ENCODE measurements around the gene PHF14. TPM values are rescaled to one million over a fixed set of nuclear protein-coding genes. Genes with fewer than 3 reads are reported as not detected.

The PHF14 gene
- total RNA-seq, 1 donor from 2014 or later, result 39.3 TPM

GRCh38 chr7:11006291-11006690, 32.6 kb downstream of the PHF14 start:
- intact Hi-C loops (cut with micrococcal nuclease), result no loop called here
- Mint-ChIP-seq H3K4me3 (ENCODE audit: low read depth) (no peak overlapping the region), H3K27me3 (ENCODE audit: low read depth) (no peaks in the 10 kb centered on the region), H3K4me1 (ENCODE audit: low read depth) (peaks cover 11% of the 10 kb centered on the region), H3K36me3 (ENCODE audit: low read depth) (peaks cover 41% of the 10 kb centered on the region), H3K9me3 (no peaks in the 10 kb centered on the region), H3K27ac (no peak overlapping the region)
- no peak for DNase-seq (ENCODE audit: low spot score)

GRCh38 chr7:11009631-11010030, 36.0 kb downstream of the PHF14 start:
- Mint-ChIP-seq H3K27ac (no peak overlapping the region), H3K27me3 (ENCODE audit: low read depth) (no peaks in the 10 kb centered on the region), H3K4me1 (ENCODE audit: low read depth) (peaks cover 7% of the 10 kb centered on the region), H3K9me3 (no peaks in the 10 kb centered on the region), H3K36me3 (ENCODE audit: low read depth) (peaks cover 37% of the 10 kb centered on the region), H3K4me3 (ENCODE audit: low read depth) (no peak overlapping the region)
- no peak for DNase-seq (ENCODE audit: low spot score)
- intact Hi-C loops (cut with micrococcal nuclease), result no loop called here

- Mint-ChIP-seq H3K27ac (no peak overlapping the region), H3K9me3 (no peaks in the 10 kb centered on the region), H3K4me1 (ENCODE audit: low read depth) (peaks cover 3% of the 10 kb centered on the region), H3K27me3 (ENCODE audit: low read depth) (no peaks in the 10 kb centered on the region), H3K4me3 (ENCODE audit: low read depth) (no peak overlapping the region), H3K36me3 (ENCODE audit: low read depth) (peaks cover 42% of the 10 kb centered on the region)
- intact Hi-C loops (cut with micrococcal nuclease), result no loop called here
- DNase-seq (ENCODE audit: low spot score), result no peak
Measured at GRCh38 chr7:11021468-11021867, 47.8 kb downstream of the PHF14 start.

- Mint-ChIP-seq H3K27me3 (ENCODE audit: low read depth) (no peaks in the 10 kb centered on the region), H3K4me1 (ENCODE audit: low read depth) (peaks cover 3% of the 10 kb centered on the region), H3K27ac (no peak overlapping the region), H3K4me3 (ENCODE audit: low read depth) (no peak overlapping the region), H3K36me3 (ENCODE audit: low read depth) (peaks cover 31% of the 10 kb centered on the region), H3K9me3 (no peaks in the 10 kb centered on the region)
- no peak for DNase-seq (ENCODE audit: low spot score)
- intact Hi-C loops (cut with micrococcal nuclease), result no loop called here
Measured at GRCh38 chr7:11026452-11027359, 53.0 kb downstream of the PHF14 start.

GRCh38 chr7:11035661-11036060, 62.0 kb downstream of the PHF14 start:
- Mint-ChIP-seq H3K27me3 (ENCODE audit: low read depth) (no peaks in the 10 kb centered on the region), H3K27ac (no peak overlapping the region), H3K4me3 (ENCODE audit: low read depth) (no peak overlapping the region), H3K9me3 (no peaks in the 10 kb centered on the region), H3K4me1 (ENCODE audit: low read depth) (no peaks in the 10 kb centered on the region), H3K36me3 (ENCODE audit: low read depth) (peaks cover 36% of the 10 kb centered on the region)
- intact Hi-C loops (cut with micrococcal nuclease), result no loop called here
- DNase-seq (ENCODE audit: low spot score), result no peak

GRCh38 chr7:11039974-11040373, 66.3 kb downstream of the PHF14 start:
- H3K4me1 Mint-ChIP-seq (ENCODE audit: low read depth), result no peaks in the 10 kb centered on the region
- no peaks in the 10 kb centered on the region for H3K9me3 Mint-ChIP-seq
- peaks cover 39% of the 10 kb centered on the region for H3K36me3 Mint-ChIP-seq (ENCODE audit: low read depth)
- no peak for DNase-seq (ENCODE audit: low spot score)
- H3K4me3 Mint-ChIP-seq (ENCODE audit: low read depth), result no peak overlapping the region
- no peaks in the 10 kb centered on the region for H3K27me3 Mint-ChIP-seq (ENCODE audit: low read depth)
- intact Hi-C loops (cut with micrococcal nuclease), result no loop called here
- H3K27ac Mint-ChIP-seq, result no peak overlapping the region

GRCh38 chr7:11054033-11054432, 80.4 kb downstream of the PHF14 start:
- H3K9me3 Mint-ChIP-seq, result no peaks in the 10 kb centered on the region
- peaks cover 30% of the 10 kb centered on the region for H3K36me3 Mint-ChIP-seq (ENCODE audit: low read depth)
- no peak for DNase-seq (ENCODE audit: low spot score)
- intact Hi-C loops (cut with micrococcal nuclease), result no loop called here
- no peaks in the 10 kb centered on the region for H3K27me3 Mint-ChIP-seq (ENCODE audit: low read depth)
- no peak overlapping the region for H3K27ac Mint-ChIP-seq
- no peak overlapping the region for H3K4me3 Mint-ChIP-seq (ENCODE audit: low read depth)
- H3K4me1 Mint-ChIP-seq (ENCODE audit: low read depth), result peaks cover 6% of the 10 kb centered on the region

- intact Hi-C loops (cut with micrococcal nuclease), result no loop called here
- no peak overlapping the region for H3K4me3 Mint-ChIP-seq (ENCODE audit: low read depth)
- peaks cover 32% of the 10 kb centered on the region for H3K36me3 Mint-ChIP-seq (ENCODE audit: low read depth)
- H3K4me1 Mint-ChIP-seq (ENCODE audit: low read depth), result peaks cover 5% of the 10 kb centered on the region
- no peaks in the 10 kb centered on the region for H3K27me3 Mint-ChIP-seq (ENCODE audit: low read depth)
- H3K9me3 Mint-ChIP-seq, result no peaks in the 10 kb centered on the region
- H3K27ac Mint-ChIP-seq, result no peak overlapping the region
- no peak for DNase-seq (ENCODE audit: low spot score)
Measured at GRCh38 chr7:11060893-11061292, 87.2 kb downstream of the PHF14 start.

- peaks cover 36% of the 10 kb centered on the region for H3K36me3 Mint-ChIP-seq (ENCODE audit: low read depth)
- no peak overlapping the region for H3K27ac Mint-ChIP-seq
- H3K4me1 Mint-ChIP-seq (ENCODE audit: low read depth), result peaks cover 3% of the 10 kb centered on the region
- no peak for DNase-seq (ENCODE audit: low spot score)
- H3K9me3 Mint-ChIP-seq, result no peaks in the 10 kb centered on the region
- H3K27me3 Mint-ChIP-seq (ENCODE audit: low read depth), result no peaks in the 10 kb centered on the region
- H3K4me3 Mint-ChIP-seq (ENCODE audit: low read depth), result no peak overlapping the region
- intact Hi-C loops (cut with micrococcal nuclease), result no loop called here
Measured at GRCh38 chr7:11062110-11062509, 88.4 kb downstream of the PHF14 start.

GRCh38 chr7:11069591-11069990, 95.9 kb downstream of the PHF14 start:
- no peaks in the 10 kb centered on the region for H3K9me3 Mint-ChIP-seq
- no peak overlapping the region for H3K27ac Mint-ChIP-seq
- no peaks in the 10 kb centered on the region for H3K4me1 Mint-ChIP-seq (ENCODE audit: low read depth)
- intact Hi-C loops (cut with micrococcal nuclease), result no loop called here
- H3K36me3 Mint-ChIP-seq (ENCODE audit: low read depth), result peaks cover 24% of the 10 kb centered on the region
- H3K27me3 Mint-ChIP-seq (ENCODE audit: low read depth), result no peaks in the 10 kb centered on the region
- H3K4me3 Mint-ChIP-seq (ENCODE audit: low read depth), result no peak overlapping the region
- DNase-seq (ENCODE audit: low spot score), result no peak

- Mint-ChIP-seq H3K4me3 (ENCODE audit: low read depth) (no peak overlapping the region), H3K27me3 (ENCODE audit: low read depth) (no peaks in the 10 kb centered on the region), H3K4me1 (ENCODE audit: low read depth) (peaks cover 7% of the 10 kb centered on the region), H3K36me3 (ENCODE audit: low read depth) (peaks cover 21% of the 10 kb centered on the region), H3K27ac (no peak overlapping the region), H3K9me3 (no peaks in the 10 kb centered on the region)
- intact Hi-C loops (cut with micrococcal nuclease), result no loop called here
- no peak for DNase-seq (ENCODE audit: low spot score)
Measured at GRCh38 chr7:11077816-11078215, 104.1 kb downstream of the PHF14 start.

GRCh38 chr7:11078247-11078834, 104.7 kb downstream of the PHF14 start:
- intact Hi-C loops (cut with micrococcal nuclease), result no loop called here
- no peak overlapping the region for H3K4me3 Mint-ChIP-seq (ENCODE audit: low read depth)
- peaks cover 7% of the 10 kb centered on the region for H3K4me1 Mint-ChIP-seq (ENCODE audit: low read depth)
- no peak for DNase-seq (ENCODE audit: low spot score)
- H3K27ac Mint-ChIP-seq, result no peak overlapping the region
- H3K27me3 Mint-ChIP-seq (ENCODE audit: low read depth), result no peaks in the 10 kb centered on the region
- peaks cover 26% of the 10 kb centered on the region for H3K36me3 Mint-ChIP-seq (ENCODE audit: low read depth)
- H3K9me3 Mint-ChIP-seq, result no peaks in the 10 kb centered on the region

GRCh38 chr7:11079907-11080306, 106.2 kb downstream of the PHF14 start:
- H3K27me3 Mint-ChIP-seq (ENCODE audit: low read depth), result no peaks in the 10 kb centered on the region
- intact Hi-C loops (cut with micrococcal nuclease), result no loop called here
- no peak overlapping the region for H3K27ac Mint-ChIP-seq
- no peak overlapping the region for H3K4me3 Mint-ChIP-seq (ENCODE audit: low read depth)
- H3K36me3 Mint-ChIP-seq (ENCODE audit: low read depth), result peaks cover 21% of the 10 kb centered on the region
- DNase-seq (ENCODE audit: low spot score), result no peak
- H3K9me3 Mint-ChIP-seq, result no peaks in the 10 kb centered on the region
- H3K4me1 Mint-ChIP-seq (ENCODE audit: low read depth), result peaks cover 7% of the 10 kb centered on the region

All from activated T-helper 2 cell treated with anti-CD3 and anti-CD28 coated beads, Interferon-gamma antibody, Interleukin-2, Interleukin-4, amounts not matched to agents 10 μg/mL and 5 μg/mL and 100 μg/mL, durations not matched to agents 14 hours and 24 hours and 36 hours (primary cell).